HG03139 (cell line): ENCODE data around the gene BEAN1.

Experiments
- ATAC-seq: cut with Tn5 transposase; IDR thresholded peaks from one replicate; pipeline ENCODE4 v1.9.1; 2021; ENCODE audit not compliant: unreplicated experiment

BEAN1 gene

GRCh38 chr16:66427036-66427860 lies at the start of gene BEAN1:
TSS of gene BEAN1 (plus strand) at chr16:66427295. CDS start at chr16:66437677, 10,382 bp downstream.
- ATAC-seq: no peak

- ATAC-seq: no peak
Measured at GRCh38 chr16:66377324-66377723, 49.8 kb upstream of the BEAN1 start.

GRCh38 chr16:66378741-66379570 lies 48.1 kb upstream of the BEAN1 start:
- ATAC-seq: no peak

GRCh38 chr16:66379571-66379941 lies 47.5 kb upstream of the BEAN1 start:
- no peak for ATAC-seq

- ATAC-seq: no peak
Measured at GRCh38 chr16:66380421-66380820, 46.7 kb upstream of the BEAN1 start.

GRCh38 chr16:66381585-66382170 lies 45.4 kb upstream of the BEAN1 start:
- no peak for ATAC-seq

GRCh38 chr16:66382171-66382965 lies 44.7 kb upstream of the BEAN1 start:
- no peak for ATAC-seq

GRCh38 chr16:66382966-66383299 lies 44.2 kb upstream of the BEAN1 start:
- no peak for ATAC-seq

GRCh38 chr16:66383551-66383950 lies 43.5 kb upstream of the BEAN1 start:
- ATAC-seq: no peak

GRCh38 chr16:66385415-66385814 lies 41.7 kb upstream of the BEAN1 start:
- no peak for ATAC-seq

- ATAC-seq: no peak
Measured at GRCh38 chr16:66386629-66387622, 40.2 kb upstream of the BEAN1 start.

GRCh38 chr16:66387817-66388332 lies 39.2 kb upstream of the BEAN1 start:
- no peak for ATAC-seq

GRCh38 chr16:66388350-66389139 lies 38.5 kb upstream of the BEAN1 start:
- ATAC-seq: no peak

GRCh38 chr16:66389256-66390176 lies 37.6 kb upstream of the BEAN1 start:
- no peak for ATAC-seq

- ATAC-seq: no peak
Measured at GRCh38 chr16:66390346-66391108, 36.6 kb upstream of the BEAN1 start.

- ATAC-seq: no peak
Measured at GRCh38 chr16:66391726-66392670, 35.1 kb upstream of the BEAN1 start.
